Measurements from ENCODE around the gene DOCK2. TPM values are rescaled to one million over a fixed set of nuclear protein-coding genes. Genes with fewer than 3 reads are reported as not detected.

Gene DOCK2
- total RNA-seq, 1 experiment from 2014 or later: not detected

DNA sequence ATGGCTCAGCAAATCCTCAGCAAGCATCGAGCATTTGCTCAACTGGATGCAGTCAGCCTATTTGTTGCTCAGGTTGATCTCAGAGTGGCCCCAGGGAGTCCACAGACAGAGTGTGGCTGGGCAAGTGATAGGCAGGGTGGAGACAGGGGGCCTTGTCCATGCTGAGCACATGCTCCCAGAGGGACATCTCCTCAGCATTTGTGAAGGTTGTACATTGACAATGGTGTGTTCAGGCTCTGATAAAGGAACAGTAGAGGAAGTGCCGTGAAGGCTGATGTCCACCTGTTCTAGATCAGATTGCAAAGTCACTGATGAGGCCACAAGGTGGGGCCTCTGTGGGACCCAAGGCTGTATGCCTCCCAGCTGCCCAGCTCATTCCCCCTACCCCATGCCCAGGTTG lies 418.5 kb downstream of the DOCK2 start:
- no peak for DNase-seq
- H3K36me3 Mint-ChIP-seq (ENCODE audit: insufficient read depth, unreplicated experiment): no peaks in the 10 kb centered on the region
- H3K9me3 Mint-ChIP-seq (ENCODE audit: low read depth, unreplicated experiment): no peaks in the 10 kb centered on the region
- intact Hi-C loops (cut with micrococcal nuclease; ENCODE audit: unreplicated experiment): no loop called here
- no TSS peak for BruUV-seq (replicated peaks)
- H3K4me3 Mint-ChIP-seq (ENCODE audit: low read depth, unreplicated experiment): no peak overlapping the region
- H3K27ac Mint-ChIP-seq (ENCODE audit: unreplicated experiment): no peak overlapping the region
- H3K27me3 Mint-ChIP-seq (ENCODE audit: unreplicated experiment): peaks cover 97% of the 10 kb centered on the region
- no peaks in the 10 kb centered on the region for H3K4me1 Mint-ChIP-seq (ENCODE audit: low read depth, unreplicated experiment)
- CTCF ChIA-PET: interaction anchor here (0.5 kb wide), 1 partner anchor 238 kb away, joined by 3 read pairs; no protein-coding TSS in a partner anchor
- TF ChIP-seq, protein P1, sequence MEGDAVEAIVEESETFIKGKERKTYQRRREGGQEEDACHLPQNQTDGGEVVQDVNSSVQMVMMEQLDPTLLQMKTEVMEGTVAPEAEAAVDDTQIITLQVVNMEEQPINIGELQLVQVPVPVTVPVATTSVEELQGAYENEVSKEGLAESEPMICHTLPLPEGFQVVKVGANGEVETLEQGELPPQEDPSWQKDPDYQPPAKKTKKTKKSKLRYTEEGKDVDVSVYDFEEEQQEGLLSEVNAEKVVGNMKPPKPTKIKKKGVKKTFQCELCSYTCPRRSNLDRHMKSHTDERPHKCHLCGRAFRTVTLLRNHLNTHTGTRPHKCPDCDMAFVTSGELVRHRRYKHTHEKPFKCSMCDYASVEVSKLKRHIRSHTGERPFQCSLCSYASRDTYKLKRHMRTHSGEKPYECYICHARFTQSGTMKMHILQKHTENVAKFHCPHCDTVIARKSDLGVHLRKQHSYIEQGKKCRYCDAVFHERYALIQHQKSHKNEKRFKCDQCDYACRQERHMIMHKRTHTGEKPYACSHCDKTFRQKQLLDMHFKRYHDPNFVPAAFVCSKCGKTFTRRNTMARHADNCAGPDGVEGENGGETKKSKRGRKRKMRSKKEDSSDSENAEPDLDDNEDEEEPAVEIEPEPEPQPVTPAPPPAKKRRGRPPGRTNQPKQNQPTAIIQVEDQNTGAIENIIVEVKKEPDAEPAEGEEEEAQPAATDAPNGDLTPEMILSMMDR (IDR thresholded peaks at IDR 0.05; ENCODE audit: unreplicated experiment): no peak

DNA sequence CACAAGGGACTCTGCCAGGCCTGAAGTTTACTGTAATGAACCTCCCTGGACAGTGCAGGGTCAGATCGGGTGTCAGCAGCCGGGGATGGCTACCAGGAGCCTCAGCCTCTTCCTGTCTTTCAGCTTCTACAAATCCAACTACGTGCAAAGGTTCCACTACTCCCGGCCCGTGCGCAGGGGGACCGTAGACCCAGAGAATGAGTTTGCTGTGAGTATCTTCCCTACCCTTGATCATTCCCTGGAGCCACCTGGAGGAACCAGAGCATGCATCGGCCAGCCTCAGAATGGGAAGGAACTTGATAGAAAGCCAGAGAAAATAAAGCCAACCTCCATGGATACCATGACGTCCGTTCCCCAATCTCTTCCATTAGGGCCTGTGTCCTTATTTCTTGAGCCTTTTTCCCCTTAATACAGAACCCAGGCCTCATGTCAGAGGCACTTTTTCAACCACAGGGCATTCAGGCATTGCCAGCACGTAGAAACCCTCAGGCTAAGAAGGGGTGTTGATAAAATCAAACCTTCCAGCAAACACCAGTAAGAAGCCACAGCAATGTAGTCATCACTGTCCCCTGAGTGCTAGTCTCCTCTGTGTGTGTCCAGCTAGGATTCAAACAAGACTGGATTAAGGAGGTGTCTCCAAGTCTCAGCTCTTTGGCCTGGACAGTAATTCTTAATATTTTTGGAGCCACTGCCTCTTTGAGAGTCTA lies 419.6 kb downstream of the DOCK2 start:
- DNase-seq: no peak
- CTCF ChIA-PET: interaction anchor here (0.6 kb wide), 1 partner anchor 231 kb away, joined by 4 read pairs; no protein-coding TSS in a partner anchor
- TF ChIP-seq, protein P1 (IDR thresholded peaks at IDR 0.05; ENCODE audit: unreplicated experiment): no peak
- no peak overlapping the region for H3K4me3 Mint-ChIP-seq (ENCODE audit: low read depth, unreplicated experiment)
- no peaks in the 10 kb centered on the region for H3K36me3 Mint-ChIP-seq (ENCODE audit: insufficient read depth, unreplicated experiment)
- no peak overlapping the region for H3K27ac Mint-ChIP-seq (ENCODE audit: unreplicated experiment)
- intact Hi-C loops (cut with micrococcal nuclease; ENCODE audit: unreplicated experiment): no loop called here
- H3K27me3 Mint-ChIP-seq (ENCODE audit: unreplicated experiment): peaks cover 97% of the 10 kb centered on the region
- BruUV-seq (replicated peaks): no TSS peak
- H3K4me1 Mint-ChIP-seq (ENCODE audit: low read depth, unreplicated experiment): no peaks in the 10 kb centered on the region
- no peaks in the 10 kb centered on the region for H3K9me3 Mint-ChIP-seq (ENCODE audit: low read depth, unreplicated experiment)

DNA sequence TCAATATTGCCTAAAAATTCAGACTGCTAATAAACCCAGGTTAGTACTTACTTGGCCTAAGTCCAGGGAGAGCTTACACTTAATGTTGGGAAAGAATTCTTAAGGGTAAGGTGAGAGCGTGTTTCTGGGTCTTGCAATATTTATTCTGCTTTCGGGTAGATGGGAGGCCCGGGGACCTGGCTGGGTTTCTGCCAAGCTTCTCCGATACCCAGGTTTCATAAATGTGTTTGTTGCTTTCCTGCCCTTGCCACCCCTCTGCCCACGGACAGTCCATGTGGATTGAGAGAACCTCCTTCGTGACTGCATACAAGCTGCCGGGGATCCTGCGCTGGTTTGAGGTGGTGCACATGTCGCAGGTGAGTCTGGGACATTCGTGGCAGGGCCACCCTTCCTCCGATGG lies 420.2 kb downstream of the DOCK2 start:
- CTCF ChIA-PET: no interaction called here
- no peak overlapping the region for H3K27ac Mint-ChIP-seq (ENCODE audit: unreplicated experiment)
- intact Hi-C loops (cut with micrococcal nuclease; ENCODE audit: unreplicated experiment): no loop called here

DNA sequence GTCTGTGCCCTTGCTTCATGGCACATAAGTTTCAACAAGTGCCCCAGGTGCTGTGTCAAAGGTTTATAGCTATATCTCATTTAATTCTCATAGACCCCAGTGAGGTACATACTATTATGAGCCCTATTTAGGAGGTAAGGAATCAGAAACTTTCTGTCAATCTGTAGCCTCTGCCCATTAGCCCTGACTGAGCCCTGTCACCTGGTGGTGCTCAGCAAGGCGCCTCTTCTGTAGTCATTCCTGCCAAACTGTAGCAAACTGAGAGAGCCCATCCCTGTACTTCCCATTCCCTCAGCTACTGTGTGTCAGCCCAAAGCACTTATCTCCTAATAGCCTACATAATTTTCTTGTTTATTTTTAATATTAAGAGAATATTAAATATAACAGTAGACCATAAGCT lies 422.1 kb downstream of the DOCK2 start:
- DNase-seq: no peak
- H3K27ac Mint-ChIP-seq (ENCODE audit: unreplicated experiment): no peak overlapping the region
- CTCF ChIA-PET: no interaction called here
- H3K4me3 Mint-ChIP-seq (ENCODE audit: low read depth, unreplicated experiment): no peak overlapping the region
- no peaks in the 10 kb centered on the region for H3K4me1 Mint-ChIP-seq (ENCODE audit: low read depth, unreplicated experiment)
- peaks cover 97% of the 10 kb centered on the region for H3K27me3 Mint-ChIP-seq (ENCODE audit: unreplicated experiment)
- H3K9me3 Mint-ChIP-seq (ENCODE audit: low read depth, unreplicated experiment): no peaks in the 10 kb centered on the region
- no TSS peak for BruUV-seq (replicated peaks)
- intact Hi-C loops (cut with micrococcal nuclease; ENCODE audit: unreplicated experiment): no loop called here
- TF ChIP-seq, protein P1 (IDR thresholded peaks at IDR 0.05; ENCODE audit: unreplicated experiment): no peak
- no peaks in the 10 kb centered on the region for H3K36me3 Mint-ChIP-seq (ENCODE audit: insufficient read depth, unreplicated experiment)

More for the DNA sequence above, 420.2 kb downstream of the DOCK2 start:
- Mint-ChIP-seq H3K4me1 (ENCODE audit: low read depth, unreplicated experiment) (no peaks in the 10 kb centered on the region), H3K9me3 (ENCODE audit: low read depth, unreplicated experiment) (no peaks in the 10 kb centered on the region), H3K27me3 (ENCODE audit: unreplicated experiment) (peaks cover 97% of the 10 kb centered on the region), H3K4me3 (ENCODE audit: low read depth, unreplicated experiment) (no peak overlapping the region), H3K36me3 (ENCODE audit: insufficient read depth, unreplicated experiment) (no peaks in the 10 kb centered on the region)
- BruUV-seq (replicated peaks): no TSS peak
- no peak for DNase-seq
- TF ChIP-seq, protein P1 (IDR thresholded peaks at IDR 0.05; ENCODE audit: unreplicated experiment): no peak

Data from Calu3 (cell line).